ENCODE data around the gene SLMAP. TPM values are rescaled to one million over a fixed set of nuclear protein-coding genes. Genes with fewer than 3 reads are reported as not detected.
A peak's percentile ranks its signal among the peaks of the same experiment; 100 is the strongest.

SLMAP gene
- total RNA-seq, 1 donor from 2014 or later: 108 TPM

- Mint-ChIP-seq H3K36me3 (peaks cover 5% of the 10 kb centered on the region), H3K27me3 (ENCODE audit: low read depth) (no peaks in the 10 kb centered on the region), H3K9me3 (no peaks in the 10 kb centered on the region), H3K4me3 (no peak overlapping the region), H3K4me1 (peaks cover 18% of the 10 kb centered on the region), H3K27ac (no peak overlapping the region)
- TF ChIP-seq CTCF (IDR thresholded peaks at IDR 0.05; ENCODE audit: unreplicated experiment): no peak
- DNase-seq (ENCODE audit: low spot score in 2 of 2, unreplicated experiment in 2 of 2): no peak
These were observed 81.6 kb downstream of the SLMAP start for GRCh38 chr3:57837686-57838085.

- peaks cover 2% of the 10 kb centered on the region for H3K36me3 Mint-ChIP-seq
- DNase-seq (ENCODE audit: low spot score in 2 of 2, unreplicated experiment in 2 of 2): no peak
- no peaks in the 10 kb centered on the region for H3K27me3 Mint-ChIP-seq (ENCODE audit: low read depth)
- peaks cover 21% of the 10 kb centered on the region for H3K4me1 Mint-ChIP-seq
- H3K9me3 Mint-ChIP-seq: no peaks in the 10 kb centered on the region
- H3K27ac Mint-ChIP-seq: peak overlapping the region; percentile 30
- H3K4me3 Mint-ChIP-seq: no peak overlapping the region
- TF ChIP-seq CTCF (IDR thresholded peaks at IDR 0.05; ENCODE audit: unreplicated experiment): no peak
These were observed 82.5 kb downstream of the SLMAP start for GRCh38 chr3:57838627-57839026.

- H3K9me3 Mint-ChIP-seq: no peaks in the 10 kb centered on the region
- peak overlapping the region; percentile 81 for H3K27ac Mint-ChIP-seq
- H3K4me3 Mint-ChIP-seq: no peak overlapping the region
- no peak for TF ChIP-seq CTCF (IDR thresholded peaks at IDR 0.05; ENCODE audit: unreplicated experiment)
- peaks cover 21% of the 10 kb centered on the region for H3K4me1 Mint-ChIP-seq
- H3K36me3 Mint-ChIP-seq: no peaks in the 10 kb centered on the region
- no peaks in the 10 kb centered on the region for H3K27me3 Mint-ChIP-seq (ENCODE audit: low read depth)
- DNase-seq (ENCODE audit: low spot score in 2 of 2, unreplicated experiment in 2 of 2): no peak
These were observed 84.4 kb downstream of the SLMAP start for GRCh38 chr3:57840473-57840872.

- H3K4me3 Mint-ChIP-seq: peak overlapping the region; percentile 11
- H3K27ac Mint-ChIP-seq: peak overlapping the region; percentile 93
- no peak for TF ChIP-seq CTCF (IDR thresholded peaks at IDR 0.05; ENCODE audit: unreplicated experiment)
- no peaks in the 10 kb centered on the region for H3K9me3 Mint-ChIP-seq
- H3K27me3 Mint-ChIP-seq (ENCODE audit: low read depth): no peaks in the 10 kb centered on the region
- H3K36me3 Mint-ChIP-seq: peaks cover 3% of the 10 kb centered on the region
- DNase-seq (ENCODE audit: low spot score in 2 of 2, unreplicated experiment in 2 of 2): no peak
- peaks cover 21% of the 10 kb centered on the region for H3K4me1 Mint-ChIP-seq
These were observed 85.7 kb downstream of the SLMAP start for GRCh38 chr3:57841818-57842217.

- DNase-seq (ENCODE audit: low spot score in 2 of 2, unreplicated experiment in 2 of 2): no peak
- Mint-ChIP-seq H3K4me3 (no peak overlapping the region), H3K36me3 (peaks cover 5% of the 10 kb centered on the region), H3K4me1 (peaks cover 14% of the 10 kb centered on the region), H3K9me3 (no peaks in the 10 kb centered on the region), H3K27ac (peak overlapping the region; percentile 66), H3K27me3 (ENCODE audit: low read depth) (no peaks in the 10 kb centered on the region)
- no peak for TF ChIP-seq CTCF (IDR thresholded peaks at IDR 0.05; ENCODE audit: unreplicated experiment)
These were observed 92.1 kb downstream of the SLMAP start for GRCh38 chr3:57848177-57848738.

- no peak overlapping the region for H3K27ac Mint-ChIP-seq
- no peaks in the 10 kb centered on the region for H3K9me3 Mint-ChIP-seq
- H3K27me3 Mint-ChIP-seq (ENCODE audit: low read depth): no peaks in the 10 kb centered on the region
- H3K4me3 Mint-ChIP-seq: no peak overlapping the region
- no peak for DNase-seq (ENCODE audit: low spot score in 2 of 2, unreplicated experiment in 2 of 2)
- no peak for TF ChIP-seq CTCF (IDR thresholded peaks at IDR 0.05; ENCODE audit: unreplicated experiment)
- H3K36me3 Mint-ChIP-seq: peaks cover 2% of the 10 kb centered on the region
- peaks cover 12% of the 10 kb centered on the region for H3K4me1 Mint-ChIP-seq
These were observed 95.2 kb downstream of the SLMAP start for GRCh38 chr3:57851304-57851703.

All from mesothelial cell of epicardium (in vitro differentiated cells).